T-helper 22 cell (primary cell): Measurements from ENCODE around the gene HUNK.
"Not testable (repeated sequence)": the region's sequence is repeated elsewhere in the genome, so short reads cannot be mapped to it uniquely, and the experiment has no call there.

ENCODE experiments used
- DNase-seq: peaks from one replicate; pipeline ENCODE4 v3.0.0-alpha.2; 2020; ENCODE audit warnings: low read depth

The HUNK gene

GRCh38 chr21:31999810-32000468 is 127.1 kb downstream of the HUNK start:
- DNase-seq, result no peak

GRCh38 chr21:32001390-32001789 is 128.6 kb downstream of the HUNK start:
- no peak for DNase-seq

- no peak for DNase-seq
These were observed 130.6 kb downstream of the HUNK start for GRCh38 chr21:32003411-32003810.

GRCh38 chr21:32004291-32004690 is 131.5 kb downstream of the HUNK start:
- no peak for DNase-seq

- no peak for DNase-seq
These were observed 134.6 kb downstream of the HUNK start for GRCh38 chr21:32007456-32007855.

GRCh38 chr21:32008714-32009113 is 135.9 kb downstream of the HUNK start:
- no peak for DNase-seq

GRCh38 chr21:32009263-32009662 is 136.4 kb downstream of the HUNK start:
- no peak for DNase-seq

GRCh38 chr21:32015461-32016139 is 142.8 kb downstream of the HUNK start:
- no peak for DNase-seq

GRCh38 chr21:32018381-32018780 is 145.6 kb downstream of the HUNK start:
- DNase-seq, result no peak

GRCh38 chr21:32020564-32020963 is 147.7 kb downstream of the HUNK start:
- no peak for DNase-seq

GRCh38 chr21:32021319-32021994 is 148.6 kb downstream of the HUNK start:
- no peak for DNase-seq

- no peak for DNase-seq
These were observed 149.3 kb downstream of the HUNK start for GRCh38 chr21:32022146-32022545.

- DNase-seq, result no peak
These were observed 157.4 kb downstream of the HUNK start for GRCh38 chr21:32030146-32030652.

GRCh38 chr21:32034850-32035249 is 162.0 kb downstream of the HUNK start:
- no peak for DNase-seq

- no peak for DNase-seq
These were observed 162.8 kb downstream of the HUNK start for GRCh38 chr21:32035617-32036016.

GRCh38 chr21:32036756-32037155 is 163.9 kb downstream of the HUNK start:
- no peak for DNase-seq

- DNase-seq, result not testable (repeated sequence)
These were observed 165.9 kb downstream of the HUNK start for GRCh38 chr21:32038751-32039150.

- DNase-seq, result no peak
These were observed 170.6 kb downstream of the HUNK start for GRCh38 chr21:32043458-32043857.

- DNase-seq, result no peak
These were observed 171.7 kb downstream of the HUNK start for GRCh38 chr21:32044205-32045180.

- DNase-seq, result no peak
These were observed 173.4 kb downstream of the HUNK start for GRCh38 chr21:32046191-32046590.

GRCh38 chr21:32048353-32048752 is 175.5 kb downstream of the HUNK start:
- DNase-seq, result no peak
